ENCODE data around the gene ATP6V1G1. TPM values are rescaled to one million over a fixed set of nuclear protein-coding genes. Genes with fewer than 3 reads are reported as not detected.

The ATP6V1G1 gene
- total and polyA plus RNA-seq, 2 donors (not counting 1 experiment from before 2014, with no cell fraction given): 86.8 to 150 TPM

- Histone ChIP-seq H3K9me3 (ENCODE audit: control extremely low read depth in 1 of 3, control insufficient read depth in 2 of 3, insufficient read depth in 1 of 3, low read length in 2 of 3) (no peaks in the 10 kb centered on the region), H3K4me1 (ENCODE audit: control insufficient read depth in 2 of 2, insufficient read depth in 2 of 2, low read length in 2 of 2) (peaks cover 50 to 61% of the 10 kb centered on the region in 2 donors), H3K36me3 (replicated peaks in 1 of 2; ENCODE audit: control extremely low read depth in 1 of 2, control insufficient read depth in 1 of 2, extremely low read depth in 1 of 2, insufficient read depth in 2 of 2, low read length in 1 of 2) (peaks cover 0 to 20% of the 10 kb centered on the region in 2 experiments), H3K9ac (ENCODE audit: low read length) (peak overlapping the region; percentile 96), H3K4me2 (replicated peaks; ENCODE audit: low read depth, low read length, poor library complexity, severe bottlenecking) (peak overlapping the region; percentile 84), H4K20me1 (ENCODE audit: control insufficient read depth, insufficient read depth, low read length, poor library complexity, severe bottlenecking) (peaks cover 27% of the 10 kb centered on the region), H3K4me3 (ENCODE audit: control extremely low read depth in 1 of 5, extremely low read depth in 1 of 5, insufficient read depth in 1 of 5, low read depth in 2 of 5, low read length in 4 of 5) (peak overlapping the region; percentile 80 to 99 (median 96)), H3K27ac (ENCODE audit: low read length in 2 of 2) (peak overlapping the region; percentile 93), H3K79me2 (ENCODE audit: control insufficient read depth, insufficient read depth, low read length) (peaks cover 71% of the 10 kb centered on the region), H2AFZ (ENCODE audit: insufficient read depth, low read depth, low read length, poor library complexity, severe bottlenecking) (peak overlapping the region; percentile 87), H3K27me3 (replicated peaks in 1 of 4; ENCODE audit: control extremely low read depth in 1 of 4, control insufficient read depth in 3 of 4, insufficient read depth in 4 of 4, low read length in 3 of 4) (no peaks in the 10 kb centered on the region)
- intact Hi-C loops (cut with micrococcal nuclease): loop anchor here (2.0 kb wide), 1 partner anchor 50 kb away; no protein-coding TSS in a partner anchor
- no peak for TF ChIP-seq CTCF (IDR thresholded peaks at IDR 0.05)
- no peak for TF ChIP-seq EZH2 (IDR thresholded peaks at IDR 0.05; ENCODE audit: borderline replicate concordance, insufficient read depth, low read depth, low read length, poor library complexity, severe bottlenecking)
- H3K27ac Mint-ChIP-seq: peak overlapping the region; percentile 98
- H3K4me3 Mint-ChIP-seq: peak overlapping the region; percentile 98
- POLR2A ChIA-PET: interaction anchor here (0.9 to 2.7 kb wide), 7 partner anchors 22 to 240 kb away, joined by 4 to 15 read pairs (median 8); partner anchors contain the start of gene TMEM268
- peaks cover 57% of the 10 kb centered on the region for H3K4me1 Mint-ChIP-seq
- CTCF ChIA-PET: interaction anchor here (1.3 to 7.0 kb wide), 11 partner anchors 11 to 204 kb away, joined by 3 to 179 read pairs (median 7); no protein-coding TSS in a partner anchor
- DNase-seq: peak; percentile 38
- ATAC-seq (ENCODE audit: low read depth): no peak
- H3K27me3 Mint-ChIP-seq: no peaks in the 10 kb centered on the region
- no peaks in the 10 kb centered on the region for H3K9me3 Mint-ChIP-seq (ENCODE audit: insufficient read depth)
- 14% methylated on average over 7 of the region's 11 CpGs for WGBS (ENCODE audit: insufficient coverage)
Observed at GRCh38 chr9:114588651-114589526, 1.3 kb downstream of the ATP6V1G1 start.

All from B cell (primary cell).